Keratinocyte (primary cell): ENCODE results near the gene VASN. TPM values are rescaled to one million over a fixed set of nuclear protein-coding genes. Genes with fewer than 3 reads are reported as not detected.
A peak's percentile ranks its signal among the peaks of the same experiment; 100 is the strongest.

Experiments used
- DNase-seq: peaks from one replicate; pipeline ENCODE4 v3.0.0-alpha.2; 2011; ENCODE audit warnings: low read depth, missing footprints, low spot score
- FAIRE-seq: peaks from 2 replicates; lab custom pipeline; 2011; peaks lifted over from hg19 to GRCh38; lab: Jason Lieb, UNC
- H2AFZ ChIP-seq: 2 replicates; pipeline ENCODE4 v1.6.0; 2012; ENCODE audit warnings: low read length, control low read depth, inconsistent platforms; ENCODE audit not compliant: control insufficient read depth
- H3K27ac ChIP-seq: 2 replicates; pipeline ENCODE4 v1.5.1; 2011; ENCODE audit warnings: low read length; ENCODE audit not compliant: control insufficient read depth, insufficient read depth
- H3K27me3 ChIP-seq: 3 replicates; pipeline ENCODE4 v1.6.0; 2011; ENCODE audit warnings: low read length; ENCODE audit not compliant: control insufficient read depth, insufficient read depth; ENCODE audit errors: extremely low read depth
- H3K36me3 ChIP-seq, 2 experiments: 2 replicates in 1 of 2; 3 replicates in 1 of 2; pipeline ENCODE4 v1.5.1; 2011; ENCODE audit warnings: low read length in 2 of 2, mild to moderate bottlenecking in 1 of 2; ENCODE audit not compliant: control insufficient read depth in 2 of 2, insufficient read depth in 2 of 2; ENCODE audit errors: extremely low read depth in 1 of 2
- H3K4me1 ChIP-seq: 3 replicates; pipeline ENCODE4 v1.5.1; 2011; ENCODE audit warnings: low read length; ENCODE audit not compliant: control insufficient read depth, insufficient read depth; ENCODE audit errors: extremely low read depth
- H3K4me2 ChIP-seq: 3 replicates; pipeline ENCODE4 v1.6.0; 2011; ENCODE audit warnings: low read depth, low read length; ENCODE audit not compliant: control insufficient read depth, insufficient read depth; ENCODE audit errors: extremely low read depth
- H3K4me3 ChIP-seq, 3 experiments: fragments of 200-600 bp in 1 of 3; sonication (generic) in 1 of 3; 2 replicates in 2 of 3; 3 replicates in 1 of 3; pipeline ENCODE4 v1.5.1; 2011 to 2016; ENCODE audit warnings: low read length in 3 of 3, mild to moderate bottlenecking in 3 of 3, control low read depth in 2 of 3, inconsistent platforms in 1 of 3, low read depth in 1 of 3, mixed read lengths in 1 of 3, mixed run types in 1 of 3, moderate library complexity in 1 of 3; ENCODE audit not compliant: control insufficient read depth in 2 of 3, insufficient read depth in 2 of 3; ENCODE audit errors: extremely low read depth in 1 of 3
- H3K79me2 ChIP-seq: 2 replicates; pipeline ENCODE4 v1.6.0; 2012; ENCODE audit warnings: low read length; ENCODE audit not compliant: control insufficient read depth, insufficient read depth
- H3K9ac ChIP-seq: 3 replicates; pipeline ENCODE4 v1.6.0; 2011; ENCODE audit warnings: low read length; ENCODE audit not compliant: control insufficient read depth, insufficient read depth; ENCODE audit errors: extremely low read depth
- H3K9me1 ChIP-seq: 3 replicates; pipeline ENCODE4 v1.6.0; 2011; ENCODE audit warnings: low read length; ENCODE audit not compliant: control insufficient read depth, insufficient read depth; ENCODE audit errors: extremely low read depth
- H3K9me3 ChIP-seq: 2 replicates; pipeline ENCODE4 v1.5.1; 2012; ENCODE audit warnings: low read depth, low read length; ENCODE audit not compliant: control insufficient read depth
- H4K20me1 ChIP-seq: 3 replicates; pipeline ENCODE4 v1.6.0; 2011; ENCODE audit warnings: low read length; ENCODE audit not compliant: control insufficient read depth, insufficient read depth; ENCODE audit errors: extremely low read depth
- CTCF ChIP-seq, 3 experiments: IDR thresholded peaks in 1 of 3; conservative IDR thresholded peaks in 1 of 3; optimal IDR thresholded peaks in 1 of 3; 2 replicates in 2 of 3; 3 replicates in 1 of 3; pipeline versions ENCODE3 to v1.5.1; 2011; ENCODE audit warnings: low read length in 3 of 3, mild to moderate bottlenecking in 3 of 3, moderate library complexity in 2 of 3, control low read depth in 1 of 3, inconsistent platforms in 1 of 3; ENCODE audit not compliant: insufficient read depth in 2 of 3; ENCODE audit errors: extremely low read depth in 1 of 3
- EZH2 ChIP-seq: IDR thresholded peaks from one replicate; pipeline ENCODE4 v1.6.1; 2012; ENCODE audit warnings: inconsistent platforms, mild to moderate bottlenecking, low read length, moderate library complexity
- dilution Hi-C: fragments of 300-500 bp; cut with MboI; formaldehyde crosslinking; loops from one replicate; pipeline ENCODE4 v1.7.0; 2020; ENCODE audit warnings: low sequenced_read_pairs; ENCODE audit not compliant: extremely low pct_ligation_motif_present
- polyA plus RNA-seq, 5 experiments: library from polyadenylated mRNA; depleted of rRNA in 3 of 5; stranded (reverse) in 3 of 5; stranded (forward) in 1 of 5; unstranded in 1 of 5; fragments of >200 nt; gene quantifications; 1 replicate in 1 of 5; 2 replicates in 3 of 5; 3 replicates in 1 of 5; pipeline versions ENCODE4 v1.2.1 to v1.2.3, GENCODE V29; 2011 to 2012; ENCODE audit warnings: missing spikeins in 2 of 5, low read depth in 1 of 5, low replicate concordance in 1 of 5

VASN gene
- polyA plus RNA-seq, 1 donor (not counting 4 experiments of a cell fraction or from before 2014, with no cell fraction given), result 0.37 TPM

- dilution Hi-C loops, result no loop called here
- Histone ChIP-seq H3K36me3 (peaks cover 17 to 24% of the 10 kb centered on the region in 2 experiments), H3K27me3 (no peaks in the 10 kb centered on the region), H2AFZ (no peak overlapping the region), H4K20me1 (peaks cover 12% of the 10 kb centered on the region), H3K27ac (no peak overlapping the region), H3K9ac (no peak overlapping the region), H3K79me2 (peaks cover 15% of the 10 kb centered on the region), H3K4me3 (no peak overlapping the region), H3K4me2 (no peak overlapping the region), H3K9me1 (no peaks in the 10 kb centered on the region), H3K4me1 (peaks cover 10% of the 10 kb centered on the region), H3K9me3 (no peaks in the 10 kb centered on the region)
- FAIRE-seq (no peak), DNase-seq (no peak)
- TF ChIP-seq EZH2 (no peak), CTCF (optimal IDR thresholded peaks at IDR 0.05 in 1 of 3, IDR thresholded peaks at IDR 0.05 in 1 of 3, conservative IDR thresholded peaks at IDR 0.05 in 1 of 3; ENCODE audit: extremely low read depth in 1 of 3, insufficient read depth in 2 of 3, low read length in 3 of 3) (peak; percentile 40 to 72 (median 60))
These were observed 37.7 kb downstream of the VASN start for GRCh38 chr16:4409081-4409932.

GRCh38 chr16:4410335-4411075 lies 38.9 kb downstream of the VASN start:
- Histone ChIP-seq H3K27ac (no peak overlapping the region), H2AFZ (no peak overlapping the region), H3K79me2 (peaks cover 27% of the 10 kb centered on the region), H3K9me1 (no peaks in the 10 kb centered on the region), H3K4me3 (no peak overlapping the region), H4K20me1 (peaks cover 12% of the 10 kb centered on the region), H3K9me3 (no peaks in the 10 kb centered on the region), H3K27me3 (no peaks in the 10 kb centered on the region), H3K9ac (no peak overlapping the region), H3K4me2 (no peak overlapping the region), H3K4me1 (peaks cover 13% of the 10 kb centered on the region), H3K36me3 (peaks cover 19 to 21% of the 10 kb centered on the region in 2 experiments)
- TF ChIP-seq CTCF (optimal IDR thresholded peaks at IDR 0.05 in 1 of 3, IDR thresholded peaks at IDR 0.05 in 1 of 3, conservative IDR thresholded peaks at IDR 0.05 in 1 of 3; ENCODE audit: extremely low read depth in 1 of 3, insufficient read depth in 2 of 3, low read length in 3 of 3) (no peak), EZH2 (no peak)
- FAIRE-seq (no peak), DNase-seq (no peak)
- dilution Hi-C loops, result no loop called here
